ENCODE data around the gene CXCR4.
A peak's percentile ranks its signal among the peaks of the same experiment; 100 is the strongest.
"Not testable (repeated sequence)": the region's sequence is repeated elsewhere in the genome, so short reads cannot be mapped to it uniquely, and the experiment has no call there.

Gene CXCR4

DNA sequence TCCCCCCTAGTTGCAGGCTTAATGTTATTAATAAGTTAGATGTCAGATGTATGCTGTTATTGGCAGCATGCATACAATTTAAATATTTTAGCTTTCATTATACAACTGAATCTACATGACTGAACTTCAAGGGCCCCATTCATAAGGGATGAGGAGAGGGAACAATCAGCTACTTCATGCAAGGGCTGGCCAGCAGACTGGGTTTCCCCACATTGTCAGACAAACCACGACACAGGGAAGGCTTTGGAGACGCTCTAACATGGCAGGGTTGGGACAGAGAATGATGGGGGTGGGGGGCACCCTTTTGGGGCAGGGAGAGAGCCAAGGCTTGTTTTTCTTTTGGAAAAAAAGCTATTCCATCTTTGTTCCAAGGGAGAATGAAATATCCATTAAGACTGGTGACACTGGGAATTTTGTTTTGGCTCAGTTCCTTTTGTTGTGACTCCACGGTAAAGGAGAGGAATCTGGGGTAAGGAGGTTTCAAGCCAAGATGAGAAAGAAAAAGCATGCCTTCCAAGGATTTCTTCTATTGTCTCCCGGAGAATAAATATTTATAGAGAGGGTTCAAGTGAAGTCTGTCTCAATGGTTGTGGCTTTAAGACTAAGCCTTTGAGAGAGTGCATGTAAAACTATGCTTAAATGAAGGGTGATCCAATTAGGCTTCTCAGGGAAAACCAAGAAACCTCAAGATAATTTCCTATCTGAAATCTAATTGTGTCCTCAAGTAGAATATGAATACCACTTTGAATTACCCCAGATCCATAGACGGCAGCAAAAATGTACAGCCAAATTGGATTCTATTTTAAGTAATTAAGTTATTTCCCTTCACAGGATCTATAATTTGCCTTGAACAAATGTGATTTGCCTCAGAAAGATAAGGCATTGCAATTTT lies 5.4 kb downstream of the CXCR4 start:
- no peak for DNase-seq

DNA sequence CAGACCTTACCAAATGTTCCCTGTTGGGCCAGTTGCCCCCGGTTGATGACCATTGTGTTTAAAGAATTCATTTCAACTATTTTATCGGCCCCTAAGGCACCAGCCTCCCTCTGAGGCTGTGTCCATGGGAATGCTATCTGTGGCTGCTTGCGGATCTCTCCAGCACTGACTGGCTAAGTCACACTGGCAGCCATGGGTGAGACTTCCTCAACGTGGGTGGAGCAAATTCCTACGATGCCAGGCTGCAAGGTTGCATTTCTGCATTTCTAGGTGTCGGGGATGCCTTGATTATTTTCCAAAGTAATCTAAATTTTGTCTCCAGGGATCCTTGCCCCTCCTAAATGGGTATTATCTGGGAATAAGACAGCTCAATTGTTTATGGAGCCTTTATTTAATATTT lies 6.2 kb downstream of the CXCR4 start:
- DNase-seq: no peak

DNA sequence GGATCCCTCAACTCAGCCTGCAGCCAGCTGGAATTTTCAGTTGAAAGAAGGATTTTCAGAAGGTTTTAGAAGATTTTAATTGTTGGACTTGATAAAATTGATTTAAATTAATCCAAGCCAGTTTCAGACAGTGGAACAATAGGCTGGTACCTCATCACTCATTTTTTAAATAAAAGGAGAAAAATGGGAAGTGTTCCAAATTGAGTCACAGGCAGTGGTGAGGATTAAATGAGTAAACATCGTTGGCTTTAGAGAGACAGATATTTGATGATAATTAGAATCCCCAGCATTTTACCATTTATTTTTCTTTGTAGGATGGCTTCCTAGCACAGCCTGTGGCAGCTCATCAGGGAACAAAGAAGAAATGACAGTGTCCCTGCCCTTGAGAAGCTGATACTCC lies 7.4 kb downstream of the CXCR4 start:
- peak; percentile 18 for DNase-seq

DNA sequence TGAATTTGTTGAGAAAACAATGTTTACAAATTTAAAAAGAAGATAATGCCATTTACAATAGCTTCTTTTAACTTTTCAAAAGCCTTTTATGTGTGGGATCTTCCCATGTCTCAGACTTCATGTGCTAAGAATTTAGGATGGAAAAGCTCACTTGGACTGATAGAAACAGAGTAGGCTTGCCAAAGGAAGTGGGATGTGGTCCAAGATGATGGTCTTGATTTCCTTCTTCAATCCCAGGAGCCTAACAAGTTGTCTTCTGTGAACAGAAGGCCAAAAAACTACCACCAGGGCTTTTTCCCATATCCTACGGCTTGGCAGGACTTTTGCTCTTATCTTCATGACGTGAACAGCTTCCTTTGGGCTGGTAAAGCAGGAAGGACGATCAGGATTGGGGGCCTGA lies 9.5 kb downstream of the CXCR4 start:
- DNase-seq: no peak

DNA sequence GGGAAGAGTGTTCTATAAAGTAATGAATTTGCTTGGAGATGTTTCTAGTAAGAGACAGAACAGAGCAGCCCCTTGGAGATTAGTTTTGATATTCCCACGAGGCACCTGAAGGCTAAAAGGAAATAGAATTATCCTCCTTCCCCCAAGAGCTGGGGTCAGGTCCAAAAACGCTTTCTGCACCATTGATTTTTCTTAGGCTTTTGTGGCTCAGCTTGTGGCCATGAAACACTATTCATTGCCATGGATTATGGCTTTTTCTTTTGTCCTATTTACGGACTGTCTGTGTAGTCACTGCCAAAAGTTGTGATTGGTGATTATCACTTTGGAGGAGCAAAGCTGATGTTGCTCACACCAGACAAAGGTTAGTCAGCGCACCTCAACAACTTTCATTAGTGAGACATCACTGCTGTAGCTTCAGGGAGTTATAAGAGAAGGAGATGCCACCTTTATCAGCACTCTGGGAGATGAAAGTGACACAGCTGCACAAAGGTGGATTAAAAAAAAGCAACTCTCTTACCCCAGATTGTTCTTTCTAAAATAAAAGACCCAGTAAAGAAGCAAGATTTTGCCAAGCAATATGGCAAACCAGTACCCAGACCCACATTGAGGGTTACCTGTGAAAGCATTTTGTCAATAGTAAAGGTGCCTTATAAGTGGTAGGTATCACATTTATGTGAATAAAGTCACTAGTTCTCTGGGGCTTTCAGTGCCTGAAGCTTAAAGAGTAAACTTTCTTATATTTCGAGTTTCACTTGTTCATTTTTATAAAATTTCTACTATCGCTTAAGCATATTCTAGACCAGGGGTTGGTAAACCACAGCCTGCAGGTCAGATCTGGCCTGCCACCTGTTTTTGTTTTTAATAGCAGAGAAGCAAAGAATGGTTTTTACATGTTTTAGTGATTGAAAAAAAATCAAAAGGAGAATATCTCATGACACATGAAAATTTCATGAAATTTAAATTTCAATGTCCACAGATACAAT lies 10.6 kb downstream of the CXCR4 start:
- peak; percentile 48 for DNase-seq

DNA sequence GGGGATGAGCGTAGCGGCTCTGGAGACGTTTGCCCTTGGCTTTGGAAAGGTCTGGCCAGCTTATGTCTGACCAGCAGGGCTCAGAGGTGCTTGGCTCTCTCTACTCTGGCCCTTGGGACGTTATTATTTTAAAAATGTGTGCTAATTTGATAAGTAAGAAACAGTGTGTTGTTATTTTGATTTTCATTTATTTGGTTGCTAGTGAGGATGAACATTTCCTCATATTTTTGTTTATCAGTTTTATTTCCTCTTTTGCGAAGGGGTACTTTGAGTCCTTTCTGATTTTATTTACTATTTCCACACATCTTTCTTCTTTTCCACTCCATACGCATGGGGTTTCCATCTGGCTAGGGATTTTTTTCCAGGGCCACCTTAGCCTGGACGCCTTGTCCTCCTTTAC lies 11.4 kb downstream of the CXCR4 start:
- no peak for DNase-seq

DNA sequence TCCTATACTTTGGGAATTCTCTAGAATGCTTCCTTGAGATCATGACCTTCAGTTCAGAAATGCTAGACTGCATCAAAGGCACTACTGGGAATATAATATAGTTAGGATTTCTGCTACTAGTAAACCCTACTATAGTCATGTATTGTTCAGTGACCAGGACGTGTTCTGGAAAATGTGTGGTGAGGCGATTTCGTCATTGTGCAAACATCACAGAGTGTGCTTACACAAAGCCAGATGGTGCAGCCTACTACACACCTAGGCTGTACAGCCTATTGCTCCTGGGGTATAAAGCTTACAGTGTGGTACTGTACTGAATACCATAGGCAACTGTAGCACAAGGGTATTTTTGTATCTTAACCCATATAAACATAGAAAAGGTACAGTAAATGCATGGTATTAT lies 13.0 kb downstream of the CXCR4 start:
- no peak for DNase-seq

DNA sequence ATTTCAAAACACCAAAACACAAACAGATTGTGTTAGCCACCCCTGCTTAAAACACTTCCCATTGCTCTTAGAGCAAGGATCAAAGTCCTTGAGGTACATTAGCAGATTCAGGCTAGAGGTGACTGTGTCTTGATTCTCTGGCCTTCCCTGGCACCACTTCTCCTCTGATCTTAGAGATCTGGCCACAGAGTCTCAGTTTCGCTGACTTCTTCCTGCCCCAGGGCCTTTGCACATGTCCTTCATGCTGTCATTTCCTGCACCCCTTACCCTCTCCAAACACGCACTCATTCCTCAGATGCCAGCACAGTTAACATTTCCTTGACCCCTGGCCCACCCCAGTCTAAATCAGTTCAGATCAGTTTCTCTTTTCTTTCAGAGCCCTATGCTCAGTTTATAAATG lies 16.9 kb downstream of the CXCR4 start:
- no peak for DNase-seq

DNA sequence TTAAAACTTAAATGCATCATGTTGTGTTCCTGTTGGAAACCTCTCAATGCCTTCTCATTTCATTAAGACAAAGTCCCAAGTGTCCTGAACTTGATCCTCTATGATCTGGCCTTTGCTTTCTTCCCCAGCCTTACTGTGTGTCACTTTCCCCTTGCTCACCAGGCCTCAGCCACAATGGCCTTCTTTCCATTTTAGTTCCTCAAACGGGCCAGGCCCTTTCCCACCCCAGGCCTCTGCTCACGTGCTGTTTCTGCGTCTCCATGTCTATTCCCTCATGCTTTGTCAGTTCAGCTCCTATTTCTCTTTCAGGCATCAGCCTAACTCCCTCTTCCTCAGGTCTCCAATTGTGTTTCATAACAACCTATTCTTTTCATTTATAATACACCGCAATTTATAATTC lies 19.5 kb downstream of the CXCR4 start:
- DNase-seq: no peak

DNA sequence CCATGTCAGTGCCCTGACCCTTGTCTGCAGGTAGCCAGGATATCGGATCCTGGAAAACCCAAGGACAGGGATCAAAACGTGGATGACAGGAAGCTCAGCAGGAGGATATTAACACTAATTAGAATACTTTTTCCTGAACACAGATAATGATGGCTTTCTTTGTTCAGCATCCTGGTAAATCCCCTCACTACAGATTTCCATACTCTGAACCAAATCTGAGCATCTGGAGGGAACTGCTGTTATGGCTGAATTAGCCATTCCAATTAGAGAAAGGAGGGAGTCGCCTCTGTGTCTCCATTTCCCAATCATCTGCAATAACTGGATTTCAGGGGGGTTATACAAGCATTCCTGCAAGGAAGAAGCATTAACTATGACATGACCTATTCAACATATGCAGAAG lies 24.4 kb downstream of the CXCR4 start:
- no peak for DNase-seq

DNA sequence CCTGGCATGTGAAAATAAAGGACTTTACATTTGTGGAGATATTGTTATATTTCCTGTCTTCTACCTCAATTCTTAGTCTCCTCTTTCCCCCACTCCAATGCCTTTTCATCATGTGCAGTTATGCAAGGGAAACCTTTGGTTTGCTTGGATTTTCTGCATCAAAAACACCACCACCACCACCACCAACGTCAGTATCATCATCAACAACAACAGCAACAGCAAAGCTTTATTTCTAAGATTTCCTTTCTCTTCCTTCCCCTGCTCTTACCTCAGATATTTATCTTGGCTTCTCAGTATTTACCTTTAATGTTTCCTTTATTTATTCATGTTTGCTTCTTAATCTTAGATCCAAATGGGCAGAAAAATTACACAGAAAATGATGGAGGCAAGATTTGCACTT lies 26.1 kb downstream of the CXCR4 start:
- no peak for DNase-seq

DNA sequence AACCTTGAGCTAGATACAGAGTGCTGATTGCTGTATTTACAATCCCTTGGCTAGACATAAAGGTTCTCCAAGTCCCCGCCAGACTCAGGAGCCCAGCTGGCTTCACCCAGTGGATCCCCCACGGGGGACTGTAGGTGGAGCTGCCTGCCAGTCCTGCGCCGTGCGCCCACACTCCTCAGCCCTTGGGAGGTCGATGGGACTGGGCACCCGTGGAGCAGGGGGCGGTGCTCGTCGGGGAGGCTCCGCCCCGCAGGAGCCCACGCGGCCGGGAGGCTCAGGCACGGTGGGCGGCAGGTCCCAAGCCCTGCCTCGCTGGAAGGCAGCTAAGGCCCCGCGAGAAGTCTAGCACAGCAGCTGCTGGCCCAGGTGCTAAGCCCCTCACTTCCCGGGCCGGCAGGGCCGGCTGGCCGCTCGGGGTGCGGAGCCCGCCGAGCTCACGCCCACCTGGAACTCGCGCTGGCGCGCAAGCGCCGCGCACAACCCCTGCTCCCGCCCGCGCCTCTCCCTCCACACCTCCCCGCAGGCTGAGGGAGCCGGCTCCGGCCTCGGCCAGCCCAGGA lies 30.0 kb downstream of the CXCR4 start:
- not testable (repeated sequence) for DNase-seq

DNA sequence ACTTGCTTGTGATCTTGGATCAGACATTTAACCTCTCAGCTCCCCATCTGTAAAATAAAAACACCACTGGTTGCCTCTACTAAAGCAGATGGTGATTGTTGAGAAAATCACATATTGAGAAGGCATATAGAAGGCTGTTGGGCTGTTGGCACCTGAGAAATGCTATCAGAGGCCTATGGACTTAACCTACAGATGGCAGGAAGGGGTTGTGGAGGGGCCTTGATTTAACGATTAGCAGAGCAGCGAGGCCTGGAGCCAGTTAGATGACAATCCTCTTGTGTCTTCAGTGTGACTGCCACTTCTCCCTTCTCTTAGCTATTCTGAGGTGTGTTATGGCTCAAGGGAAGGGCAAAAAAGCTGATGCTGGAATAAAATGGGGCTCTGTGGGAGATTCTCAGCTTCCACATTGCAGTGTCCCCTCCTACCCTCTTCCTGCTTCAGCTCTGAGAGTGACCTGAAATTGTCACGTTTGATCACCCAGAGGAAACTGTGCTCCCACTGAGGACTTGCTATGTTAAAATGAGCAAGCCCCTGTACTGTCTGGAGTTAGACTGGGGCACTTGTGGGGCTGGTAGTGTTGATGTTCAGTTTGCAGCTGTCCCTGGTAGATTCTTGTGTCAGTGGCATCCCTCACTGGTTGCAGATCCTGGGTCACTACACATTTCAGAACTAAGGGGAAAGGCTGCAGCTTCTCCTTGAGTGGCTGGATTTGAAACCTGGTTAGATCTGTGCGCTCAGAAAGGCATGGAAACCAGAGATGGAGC lies 31.5 kb downstream of the CXCR4 start:
- DNase-seq: no peak

DNA sequence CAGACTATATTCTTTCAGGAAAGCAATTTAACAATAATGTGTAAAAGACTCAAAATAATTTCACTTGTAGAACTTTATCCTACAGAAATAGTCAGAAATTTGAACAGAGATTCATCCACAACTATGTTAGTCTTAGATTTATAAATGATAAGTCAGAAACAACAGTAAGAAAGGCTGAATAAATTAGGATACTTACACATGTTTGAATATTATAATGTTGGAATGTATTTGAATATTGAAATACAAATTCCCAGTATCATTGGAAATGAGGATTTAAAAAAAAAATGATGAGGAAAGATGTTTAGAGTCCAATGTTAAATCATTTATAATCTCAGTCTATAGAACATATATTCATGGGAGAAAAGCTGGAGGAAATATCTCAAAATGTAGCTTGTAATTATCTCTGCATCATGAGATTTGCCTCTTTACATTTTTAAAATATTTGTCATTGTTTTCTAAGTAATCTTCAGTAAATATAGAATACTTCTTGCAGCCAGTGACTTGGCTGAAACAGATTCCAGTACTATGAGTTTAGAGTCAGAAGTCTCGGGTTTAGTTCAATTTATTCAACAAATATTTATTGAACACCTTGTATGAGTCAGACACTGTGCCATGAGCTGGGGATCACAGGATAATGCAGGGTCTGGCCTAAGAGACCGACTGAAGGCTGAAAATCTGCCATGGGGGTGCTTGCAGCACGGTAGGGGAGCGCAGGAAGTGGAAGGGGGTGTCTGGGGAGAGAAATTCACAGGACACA lies 32.3 kb downstream of the CXCR4 start:
- DNase-seq: no peak

DNA sequence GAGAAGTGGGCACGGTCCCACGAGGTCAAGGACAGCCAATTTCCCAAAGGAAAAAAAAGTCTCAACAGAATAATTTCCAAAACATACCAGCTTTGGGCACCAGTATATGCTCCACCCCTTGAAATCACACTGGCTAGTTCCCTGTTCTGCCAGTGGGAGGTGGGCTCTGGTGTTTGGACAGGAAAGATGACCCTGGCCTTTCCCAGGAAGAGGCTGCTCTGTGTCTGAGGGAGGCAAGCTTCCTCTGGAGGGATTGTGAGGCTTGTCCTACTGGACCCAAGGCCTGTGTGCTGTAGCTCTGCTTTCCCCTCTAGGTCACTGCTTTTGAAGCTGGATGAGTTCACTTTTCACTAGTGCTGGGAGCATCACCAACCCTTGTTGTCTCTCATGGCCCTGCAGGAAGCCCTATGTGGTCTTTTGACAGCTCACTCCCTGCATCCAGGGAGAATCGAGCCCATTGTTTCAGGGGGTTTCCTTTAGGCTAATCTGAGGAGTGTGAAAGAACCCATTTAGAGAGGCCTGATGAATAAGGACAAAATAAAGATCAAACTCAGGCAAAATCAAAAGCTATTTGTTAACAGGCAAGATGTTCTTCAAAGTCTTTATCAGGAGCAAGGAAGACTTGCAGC lies 36.3 kb downstream of the CXCR4 start:
- DNase-seq: no peak

DNA sequence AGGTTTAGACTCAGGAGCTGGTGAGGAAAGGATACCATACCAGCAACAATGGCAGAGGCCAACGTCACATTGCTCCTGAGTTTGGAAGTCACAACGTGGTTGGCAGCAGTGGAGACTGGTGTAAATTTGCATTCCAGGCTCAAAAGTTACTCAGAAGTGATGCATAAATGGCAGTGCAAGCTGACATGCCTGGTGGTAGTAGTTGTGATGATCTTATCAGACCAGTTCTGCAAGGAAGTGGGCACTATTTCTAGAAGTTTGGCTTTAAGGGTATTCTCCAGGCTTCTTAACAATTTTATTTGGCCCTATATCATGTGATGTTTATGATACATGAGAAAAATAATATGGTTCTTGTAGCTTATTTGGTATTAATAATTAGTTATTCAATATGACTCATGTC lies 37.8 kb downstream of the CXCR4 start:
- DNase-seq: no peak

DNA sequence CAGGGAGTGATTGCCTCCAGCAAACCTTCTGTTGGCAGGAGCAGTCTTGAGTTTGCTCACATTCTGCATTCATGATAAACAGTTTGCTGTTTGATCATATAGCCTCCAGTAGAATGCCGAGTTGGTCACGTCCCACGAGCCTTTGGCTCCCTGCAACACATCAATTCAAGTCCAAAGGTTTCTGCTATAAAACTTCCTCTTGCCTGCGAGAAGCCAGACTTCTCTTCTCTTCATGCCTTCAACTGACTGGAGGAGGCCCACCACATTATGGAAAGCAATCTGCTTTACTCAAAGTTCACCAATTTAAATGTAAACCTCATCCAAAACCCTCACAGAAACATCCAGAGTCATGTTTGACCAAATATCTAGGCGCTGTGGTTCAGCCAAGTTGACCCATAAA lies 40.8 kb downstream of the CXCR4 start:
- no peak for DNase-seq

DNA sequence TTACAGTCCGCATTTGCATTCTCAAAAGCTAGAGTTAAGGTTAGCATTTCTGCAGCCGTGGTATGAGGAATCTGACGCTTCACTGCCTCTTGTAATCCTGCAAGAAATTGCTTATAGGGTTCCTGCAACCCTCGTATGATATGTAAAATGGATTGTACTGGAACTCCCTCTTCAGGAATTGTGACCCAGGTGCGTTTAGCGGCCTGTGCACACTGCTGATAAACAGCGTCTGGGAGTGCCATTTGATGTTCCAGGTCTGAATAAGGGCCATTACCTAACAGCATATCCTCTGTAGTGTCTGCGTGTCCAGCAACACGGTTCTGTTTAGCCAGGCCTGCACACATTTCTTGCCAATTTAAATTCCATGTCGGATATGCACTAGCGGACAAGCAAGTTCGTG lies 42.5 kb downstream of the CXCR4 start:
- no peak for DNase-seq

DNA sequence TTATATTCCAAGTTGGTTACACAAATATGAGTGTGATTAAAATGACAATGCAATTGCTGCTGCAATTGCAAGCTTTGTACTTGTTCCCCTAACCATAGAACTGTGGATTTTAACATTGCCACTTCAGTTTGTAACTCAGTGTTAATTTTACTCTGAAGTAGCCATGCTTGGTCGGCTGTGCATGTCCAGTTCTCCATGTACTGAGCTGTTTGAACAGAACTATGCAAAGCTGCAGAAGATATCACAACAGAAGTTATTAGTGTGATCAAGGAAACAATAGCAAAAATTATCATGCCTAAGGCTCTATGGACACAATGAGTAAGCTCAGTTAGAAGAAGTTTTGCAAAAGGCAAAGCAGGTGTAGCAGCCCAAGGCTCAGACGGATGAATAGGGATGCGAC lies 45.3 kb downstream of the CXCR4 start:
- no peak for DNase-seq

DNA sequence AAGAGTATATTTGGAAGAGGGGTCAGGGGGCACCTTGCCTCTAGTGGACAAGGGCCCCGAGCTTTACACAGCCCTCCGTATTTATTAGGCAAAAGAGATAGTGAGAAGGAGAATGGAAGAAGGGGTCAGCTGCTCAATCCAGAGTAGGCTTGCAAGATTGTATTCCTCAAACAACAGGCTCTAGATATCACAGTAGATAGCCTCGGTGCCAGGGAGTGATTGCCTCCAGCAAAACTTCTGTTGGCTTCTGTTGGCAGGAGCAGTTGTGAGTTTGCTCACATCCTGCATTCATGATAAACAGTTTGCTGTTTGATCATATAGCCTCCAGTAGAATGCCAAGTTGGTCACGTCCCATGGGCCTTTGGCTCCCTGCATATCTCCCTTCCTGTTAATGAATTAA lies 46.1 kb downstream of the CXCR4 start:
- DNase-seq: not testable (repeated sequence)

DNA sequence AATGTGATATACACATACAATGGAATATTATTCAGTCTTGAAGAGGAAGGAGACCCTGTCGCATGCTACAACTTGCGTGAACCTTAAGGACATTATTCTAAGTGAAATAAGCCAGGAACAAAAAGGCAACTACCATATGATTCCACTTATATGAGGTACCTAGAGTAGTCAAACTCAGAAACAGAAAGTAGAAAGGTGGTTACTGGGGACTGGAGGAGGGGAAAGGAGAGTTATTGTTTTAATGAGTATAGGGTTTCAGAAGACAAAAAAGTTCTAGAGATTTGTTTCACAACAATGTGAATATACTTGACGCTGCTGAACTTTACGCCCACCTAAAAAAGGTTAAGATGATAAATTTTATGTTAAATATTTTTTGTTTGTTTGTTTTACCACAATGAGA lies 47.0 kb downstream of the CXCR4 start:
- no peak for DNase-seq

DNA sequence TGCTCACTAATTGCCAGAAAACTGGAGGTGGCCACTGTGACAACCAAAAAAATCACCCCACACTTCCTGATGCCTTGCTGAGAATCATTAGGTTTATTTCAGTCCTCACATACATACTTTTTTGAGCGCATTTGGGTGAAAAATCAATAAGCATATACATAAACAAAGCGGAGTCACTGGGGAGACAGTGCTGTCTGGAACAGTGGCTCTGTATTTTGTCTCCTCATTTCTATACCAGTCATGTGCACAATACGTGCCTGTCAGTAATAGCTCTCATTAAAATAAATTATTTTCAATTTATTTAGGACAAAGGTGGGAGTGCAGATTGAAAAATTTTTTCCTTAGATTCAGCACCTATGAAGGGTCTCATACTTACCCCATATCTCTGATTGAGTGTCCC lies 48.2 kb downstream of the CXCR4 start:
- DNase-seq: no peak
